Fibroblast of upper back skin (primary cell): Measurements from ENCODE around the gene SUSD3.

Experiments
- DNase-seq: peaks from one replicate; pipeline ENCODE4 v3.0.0-alpha.2; 2013

Gene SUSD3

GRCh38 chr9:93127395-93127911 is 69.0 kb downstream of the SUSD3 start:
- DNase-seq, result no peak

- DNase-seq, result no peak
Measured at GRCh38 chr9:93128011-93128714, 69.7 kb downstream of the SUSD3 start.

- no peak for DNase-seq
Measured at GRCh38 chr9:93128715-93129224, 70.3 kb downstream of the SUSD3 start.

- DNase-seq, result no peak
Measured at GRCh38 chr9:93129286-93129685, 70.8 kb downstream of the SUSD3 start.

GRCh38 chr9:93129691-93130500 is 71.4 kb downstream of the SUSD3 start:
- no peak for DNase-seq

- no peak for DNase-seq
Measured at GRCh38 chr9:93130861-93131481, 72.5 kb downstream of the SUSD3 start.

GRCh38 chr9:93131599-93132286 is 73.2 kb downstream of the SUSD3 start:
- DNase-seq, result no peak

- no peak for DNase-seq
Measured at GRCh38 chr9:93132287-93132927, 73.9 kb downstream of the SUSD3 start.

- no peak for DNase-seq
Measured at GRCh38 chr9:93132946-93133680, 74.6 kb downstream of the SUSD3 start.

- DNase-seq, result peak; percentile 71
Measured at GRCh38 chr9:93133681-93134014, 75.1 kb downstream of the SUSD3 start.

- DNase-seq, result peak; percentile 54
Measured at GRCh38 chr9:93134015-93134739, 75.7 kb downstream of the SUSD3 start, which contains the start of gene NINJ1. Gene NINJ1 (minus strand): TSS chr9:93134251. CDS start chr9:93134217, 34 bp downstream.
